ENCODE measurements around the gene MFAP4. TPM values are rescaled to one million over a fixed set of nuclear protein-coding genes. Genes with fewer than 3 reads are reported as not detected.

The MFAP4 gene
- total and polyA plus RNA-seq, 9 of the 15 experiments (the other 6 are each of a cell fraction or from before 2014, with no cell fraction given), result 0.07 to 0.24 TPM; not detected in 7

DNA sequence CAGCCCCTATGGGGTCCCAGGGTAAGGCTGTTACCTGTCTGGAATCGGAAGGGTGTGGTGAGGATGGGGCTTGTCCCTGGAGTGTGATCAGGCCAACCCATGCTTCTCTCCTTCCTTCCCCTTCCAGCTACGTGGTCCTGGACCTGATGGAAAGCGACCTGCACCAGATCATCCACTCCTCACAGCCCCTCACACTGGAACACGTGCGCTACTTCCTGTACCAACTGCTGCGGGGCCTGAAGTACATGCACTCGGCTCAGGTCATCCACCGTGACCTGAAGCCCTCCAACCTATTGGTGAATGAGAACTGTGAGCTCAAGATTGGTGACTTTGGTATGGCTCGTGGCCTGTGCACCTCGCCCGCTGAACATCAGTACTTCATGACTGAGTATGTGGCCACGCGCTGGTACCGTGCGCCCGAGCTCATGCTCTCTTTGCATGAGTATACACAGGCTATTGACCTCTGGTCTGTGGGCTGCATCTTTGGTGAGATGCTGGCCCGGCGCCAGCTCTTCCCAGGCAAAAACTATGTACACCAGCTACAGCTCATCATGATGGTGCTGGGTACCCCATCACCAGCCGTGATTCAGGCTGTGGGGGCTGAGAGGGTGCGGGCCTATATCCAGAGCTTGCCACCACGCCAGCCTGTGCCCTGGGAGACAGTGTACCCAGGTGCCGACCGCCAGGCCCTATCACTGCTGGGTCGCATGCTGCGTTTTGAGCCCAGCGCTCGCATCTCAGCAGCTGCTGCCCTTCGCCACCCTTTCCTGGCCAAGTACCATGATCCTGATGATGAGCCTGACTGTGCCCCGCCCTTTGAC lies 6.3 kb downstream of the MFAP4 start:
- Histone ChIP-seq H3K9ac (ENCODE audit: insufficient read depth in 1 of 2, low read depth in 2 of 2, low read length in 2 of 2) (no peak overlapping the region), H3K27ac (ENCODE audit: extremely low read depth, low read depth, low read length) (no peak overlapping the region), H3K4me2 (ENCODE audit: insufficient read depth, low read length) (no peak overlapping the region), H3K27me3 (ENCODE audit: control insufficient read depth in 2 of 2, insufficient read depth in 2 of 2, low read length in 2 of 2) (no peaks in the 10 kb centered on the region; a peak in 1 of 5 replicates), H3K79me2 (ENCODE audit: control insufficient read depth, insufficient read depth, low read length) (peaks cover 9% of the 10 kb centered on the region; the same call in 2 of the 3 replicates), H3K4me1 (replicated peaks in 1 of 2; ENCODE audit: control insufficient read depth in 2 of 2, insufficient read depth in 2 of 2, low read length in 2 of 2) (peaks cover 3 to 27% of the 10 kb centered on the region in 2 experiments; a peak in 4 of 5 replicates), H3K9me3 (replicated peaks; ENCODE audit: control insufficient read depth, insufficient read depth, low read depth, low read length) (no peaks in the 10 kb centered on the region), H3K4me3 (no peak overlapping the region), H3K36me3 (ENCODE audit: control insufficient read depth, insufficient read depth, low read length) (peaks cover 21% of the 10 kb centered on the region; the same call in 2 of the 3 replicates), H2AFZ (ENCODE audit: low read depth, low read length) (no peak overlapping the region), H4K20me1 (replicated peaks; ENCODE audit: control insufficient read depth, insufficient read depth, low read length) (no peaks in the 10 kb centered on the region), H3K9me1 (ENCODE audit: control insufficient read depth, insufficient read depth, low read length) (no peaks in the 10 kb centered on the region)
- DNase-seq (ENCODE audit: extremely low read depth in 1 of 4, low spot score in 3 of 4) (no peak), ATAC-seq (no peak), FAIRE-seq (no peak)
- CTCF ChIA-PET (ENCODE audit: low intra/inter-chr PET ratio), result no interaction called here
- no TSS peak for BruUV-seq (replicated peaks)
- TF ChIP-seq NFIC (IDR thresholded peaks at IDR 0.05) (peak; percentile 63), NELFE (IDR thresholded peaks at IDR 0.05; ENCODE audit: insufficient read depth, insufficient read length) (no peak)
- in situ Hi-C loops (cut with MboI) (no loop called here), intact Hi-C loops (cut with micrococcal nuclease) (no loop called here)
- POLR2A ChIA-PET, result no interaction called here
- WGBS (ENCODE audit: insufficient coverage, low coverage, missing lambda C conversion rate), result 92% methylated on average over 27 of the region's 29 CpGs

GRCh38 chr17:19379361-19380065 lies 7.5 kb downstream of the MFAP4 start:
- Histone ChIP-seq H3K4me3 (peak overlapping the region; percentile 65; the same call in 1 of the 2 replicates), H3K27me3 (ENCODE audit: control insufficient read depth in 2 of 2, insufficient read depth in 2 of 2, low read length in 2 of 2) (no peaks in the 10 kb centered on the region; a peak in 1 of 5 replicates), H3K36me3 (ENCODE audit: control insufficient read depth, insufficient read depth, low read length) (peaks cover 21% of the 10 kb centered on the region; the same call in 2 of the 3 replicates), H3K9me1 (ENCODE audit: control insufficient read depth, insufficient read depth, low read length) (no peaks in the 10 kb centered on the region), H2AFZ (ENCODE audit: low read depth, low read length) (no peak overlapping the region), H3K4me1 (replicated peaks in 1 of 2; ENCODE audit: control insufficient read depth in 2 of 2, insufficient read depth in 2 of 2, low read length in 2 of 2) (peaks cover 2 to 18% of the 10 kb centered on the region in 2 experiments; a peak in 4 of 5 replicates), H3K79me2 (ENCODE audit: control insufficient read depth, insufficient read depth, low read length) (peaks cover 9% of the 10 kb centered on the region; the same call in 2 of the 3 replicates), H4K20me1 (replicated peaks; ENCODE audit: control insufficient read depth, insufficient read depth, low read length) (no peaks in the 10 kb centered on the region), H3K4me2 (ENCODE audit: insufficient read depth, low read length) (peak overlapping the region; percentile 81), H3K9me3 (replicated peaks; ENCODE audit: control insufficient read depth, insufficient read depth, low read depth, low read length) (no peaks in the 10 kb centered on the region), H3K27ac (ENCODE audit: extremely low read depth, low read depth, low read length) (no peak overlapping the region), H3K9ac (ENCODE audit: insufficient read depth in 1 of 2, low read depth in 2 of 2, low read length in 2 of 2) (peak overlapping the region; percentile 61 to 94; a peak in 2 of 4 replicates)
- ChIA-PET POLR2A (no interaction called here), CTCF (ENCODE audit: low intra/inter-chr PET ratio) (no interaction called here)
- intact Hi-C loops (cut with micrococcal nuclease), result no loop called here
- no peak for DNase-seq (ENCODE audit: extremely low read depth in 1 of 4, low spot score in 3 of 4)
- FAIRE-seq, result no peak
- no peak for ATAC-seq
- 79% methylated on average over 12 of the region's 13 CpGs for WGBS (ENCODE audit: insufficient coverage, low coverage, missing lambda C conversion rate)
- in situ Hi-C loops (cut with MboI), result no loop called here
- TSS peak; percentile 39 for BruUV-seq (replicated peaks)
- TF ChIP-seq NFIC (IDR thresholded peaks at IDR 0.05) (no peak), SIX5 (IDR thresholded peaks at IDR 0.05; ENCODE audit: borderline replicate concordance in 1 of 2, insufficient read depth in 1 of 2, low read depth in 1 of 2, low read length in 2 of 2) (no peak), HNRNPK (IDR thresholded peaks at IDR 0.05; ENCODE audit: low read depth, low read length, poor library complexity, severe bottlenecking) (no peak), SNAPC5 (CRISPR knock-in tag; IDR thresholded peaks at IDR 0.05) (no peak), ZNF609 (CRISPR knock-in tag; IDR thresholded peaks at IDR 0.05; ENCODE audit: borderline replicate concordance) (no peak), KLF13 (tag; IDR thresholded peaks at IDR 0.05; ENCODE audit: borderline replicate concordance, low read depth) (no peak)
